Naive thymus-derived CD8-positive, alpha-beta T cell (primary cell): ENCODE results near the gene ACAD9. TPM values are rescaled to one million over a fixed set of nuclear protein-coding genes. Genes with fewer than 3 reads are reported as not detected.

ENCODE experiments used
- ATAC-seq, 2 donors: fragments of 150-1000 bp; cut with Tn5 transposase in 1 of 2; sonication (Bioruptor Pico), chemical (Tn5 transposase) in 1 of 2; 1 replicate in 1 of 2; 2 replicates in 1 of 2; pipeline ENCODE4 v1.10.0; 2021; ENCODE audit warnings: mild to moderate bottlenecking in 2 of 2, moderate library complexity in 2 of 2
- POLR2A ChIA-PET: fragments of 350-600 bp; sonication (Branson Sonifier 250); formaldehyde crosslinking; loops from one replicate; lab custom pipeline; 2021; ENCODE audit warnings: antibody characterized with exemption; lab: Charles Lee
- DNase-seq, 10 donors: peaks; one replicate each; pipeline versions ENCODE4 v3.0.0 to v3.0.0-alpha.2; 2020 to 2022
- H3K27ac Mint-ChIP-seq, 10 donors: one replicate each; pipeline ENCODE4 v1.8.0; 2020 to 2022; ENCODE audit warnings: mild to moderate bottlenecking in 10 of 10, mixed read lengths in 10 of 10, moderate library complexity in 4 of 10, inconsistent platforms in 1 of 10
- H3K27me3 Mint-ChIP-seq, 5 donors: one replicate each; pipeline ENCODE4 v1.8.0; 2021 to 2022; ENCODE audit warnings: mixed read lengths in 5 of 5
- H3K36me3 Mint-ChIP-seq, 3 donors: one replicate each; pipeline ENCODE4 v1.8.0; 2020 to 2022; ENCODE audit warnings: mixed read lengths in 3 of 3, mild to moderate bottlenecking in 2 of 3, inconsistent platforms in 1 of 3
- H3K4me1 Mint-ChIP-seq, 4 donors: one replicate each; pipeline ENCODE4 v1.8.0; 2021 to 2022; ENCODE audit warnings: mixed read lengths in 4 of 4
- H3K4me3 Mint-ChIP-seq, 10 donors: one replicate each; pipeline ENCODE4 v1.8.0; 2020 to 2022; ENCODE audit warnings: mild to moderate bottlenecking in 10 of 10, mixed read lengths in 10 of 10, moderate library complexity in 6 of 10, inconsistent platforms in 1 of 10
- H3K9me3 Mint-ChIP-seq, 9 donors: one replicate each; pipeline ENCODE4 v1.8.0; 2020 to 2022; ENCODE audit warnings: mixed read lengths in 9 of 9, mild to moderate bottlenecking in 3 of 9, inconsistent platforms in 1 of 9, moderate library complexity in 1 of 9
- polyA plus RNA-seq, 3 donors: library from polyadenylated mRNA; unstranded; fragments of 300-500 nt; fragmentation: Illumina TruSeq; gene quantifications; one replicate each; pipeline ENCODE4 v1.2.3, GENCODE V29; 2021
- total RNA-seq, 8 experiments: library from RNA in 2 of 8; stranded (reverse) in 2 of 8; gene quantifications; one replicate each; pipeline ENCODE4 v1.2.3 and lab custom pipeline; 2021 to 2026

The ACAD9 gene
- total and polyA plus RNA-seq, 5 experiments from 2014 or later = 14.0 to 61.3 (median 20.4) TPM

GRCh38 chr3:128950223-128950938 is 71.0 kb downstream of the ACAD9 start:
- H3K27ac Mint-ChIP-seq = peak overlapping the region in 1 of 10 donors; percentile 69
- DNase-seq = peak in 6 of 10 donors; percentile 5 to 37 (median 16)
- peak; percentile 58 to 67 for ATAC-seq

GRCh38 chr3:128956440-128956839 is 77.0 kb downstream of the ACAD9 start:
- H3K4me3 Mint-ChIP-seq = no peak overlapping the region
- no peak for ATAC-seq
- H3K27ac Mint-ChIP-seq = no peak overlapping the region
- H3K27me3 Mint-ChIP-seq = no peaks in the 10 kb centered on the region
- peaks cover 0 to 6% (median 0%) of the 10 kb centered on the region in 9 donors for H3K9me3 Mint-ChIP-seq
- no peak for DNase-seq
- POLR2A ChIA-PET = no interaction called here
- peaks cover 0 to 3% (median 0%) of the 10 kb centered on the region in 3 donors for H3K36me3 Mint-ChIP-seq
- peaks cover 0 to 3% (median 0%) of the 10 kb centered on the region in 4 donors for H3K4me1 Mint-ChIP-seq

More at GRCh38 chr3:128950223-128950938, 71.0 kb downstream of the ACAD9 start:
- peaks cover 0 to 4% (median 0%) of the 10 kb centered on the region in 9 donors for H3K9me3 Mint-ChIP-seq
- H3K27me3 Mint-ChIP-seq = peaks cover 0 to 2% (median 0%) of the 10 kb centered on the region in 5 donors
- H3K4me3 Mint-ChIP-seq = no peak overlapping the region
- POLR2A ChIA-PET = no interaction called here
- no peaks in the 10 kb centered on the region for H3K36me3 Mint-ChIP-seq
- peaks cover 0 to 2% (median 0%) of the 10 kb centered on the region in 4 donors for H3K4me1 Mint-ChIP-seq

Other genes starting within 250 kb of the ACAD9 start
- gene RPN1, start 228.8 kb upstream of the ACAD9 start, total RNA-seq = 10 to 100 TPM; 76.2 to 79.6 TPM
- gene RPN1, start 228.8 kb upstream of the ACAD9 start, polyA plus RNA-seq = 100 to 1,000 TPM; 178 to 224 (median 179) TPM
- 100 to 1,000 TPM; 140 to 152 TPM for gene RAB7A, start 153.4 kb upstream of the ACAD9 start, total RNA-seq
- 100 to 1,000 TPM; 177 to 200 (median 185) TPM for gene RAB7A, start 153.4 kb upstream of the ACAD9 start, polyA plus RNA-seq
- 1 to 10 TPM; 1.7 to 2.0 TPM for gene CFAP92, start 114.5 kb downstream of the ACAD9 start, total RNA-seq
- under 1 TPM; 0.18 to 0.23 (median 0.20) TPM for gene CFAP92, start 114.5 kb downstream of the ACAD9 start, polyA plus RNA-seq
- under 1 TPM; 0.52 to 0.69 TPM for gene EFCC1, start 121.7 kb downstream of the ACAD9 start, total RNA-seq
- gene EFCC1, start 121.7 kb downstream of the ACAD9 start, polyA plus RNA-seq = under 1 TPM; 0.21 to 0.47 (median 0.32) TPM
- gene GP9, start 181.2 kb downstream of the ACAD9 start, total RNA-seq = not detected
- not detected for gene GP9, start 181.2 kb downstream of the ACAD9 start, polyA plus RNA-seq
- gene RAB43, start 242.2 kb downstream of the ACAD9 start, total RNA-seq = 100 to 1,000 TPM; 122 to 130 TPM
- gene RAB43, start 242.2 kb downstream of the ACAD9 start, polyA plus RNA-seq = 10 to 100 TPM; 15.7 to 43.1 (median 27.5) TPM